Activated T-cell treated with anti-CD3 and anti-CD28 coated beads, Interleukin-2, amount 50 U/mL, for 4 hours (primary cell): ENCODE data around the gene NXPH2. TPM values are rescaled to one million over a fixed set of nuclear protein-coding genes. Genes with fewer than 3 reads are reported as not detected.

ENCODE experiments used
- ATAC-seq, 2 donors: fragments of 200-7000 bp; cut with Tn5 transposase; one replicate each; pipeline ENCODE4 v1.10.0; 2021
- DNase-seq: peaks from one replicate; pipeline ENCODE4 v3.0.0-alpha.2; 2020
- H3K27me3 Mint-ChIP-seq: one replicate; pipeline ENCODE4 v1.8.0; 2021; ENCODE audit warnings: low read depth, mixed read lengths
- H3K36me3 Mint-ChIP-seq: one replicate; pipeline ENCODE4 v1.8.0; 2022; ENCODE audit warnings: mixed read lengths; ENCODE audit not compliant: insufficient read depth
- H3K4me1 Mint-ChIP-seq: one replicate; pipeline ENCODE4 v1.8.0; 2021; ENCODE audit warnings: low read depth, mixed read lengths
- H3K4me3 Mint-ChIP-seq: one replicate; pipeline ENCODE4 v1.8.0; 2021; ENCODE audit warnings: mild to moderate bottlenecking, moderate library complexity, mixed read lengths
- H3K9me3 Mint-ChIP-seq: one replicate; pipeline ENCODE4 v1.8.0; 2021; ENCODE audit warnings: mixed read lengths
- total RNA-seq, 3 donors: library from RNA; stranded (reverse); gene quantifications; one replicate each; pipeline ENCODE4 v1.2.1, GENCODE V29; 2021

The NXPH2 gene
- total RNA-seq, 3 donors from 2014 or later, result not detected

DNA sequence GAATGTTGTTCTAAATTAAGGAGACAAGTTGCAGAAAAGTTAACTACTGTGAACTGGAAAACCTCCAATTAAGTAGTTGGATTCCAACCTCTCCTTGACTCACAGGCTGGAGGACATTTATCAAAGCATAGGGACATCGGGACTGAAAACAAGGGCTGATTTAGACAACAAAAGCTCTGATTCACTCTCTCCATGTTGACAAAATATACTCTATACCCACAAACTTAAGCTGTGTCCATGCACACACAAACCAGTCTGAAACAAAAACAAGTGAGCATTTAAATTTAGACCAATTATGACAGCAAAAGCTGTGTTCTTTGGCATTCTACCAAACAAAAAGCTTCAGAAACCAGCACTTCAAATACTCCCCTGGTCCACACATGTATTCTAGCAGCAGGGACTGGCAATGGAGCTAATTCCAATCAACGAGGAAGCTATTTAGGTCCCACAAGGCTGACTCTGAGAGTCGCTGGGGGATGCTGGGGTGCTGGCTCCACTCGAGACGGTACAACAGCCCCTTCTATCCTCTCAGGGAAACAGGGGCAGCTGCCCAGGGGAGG is 71.4 kb downstream of the NXPH2 start:
- DNase-seq (no peak), ATAC-seq (no peak)
- peaks cover 2% of the 10 kb centered on the region for H3K27me3 Mint-ChIP-seq
- no peak overlapping the region for H3K4me3 Mint-ChIP-seq
- no peaks in the 10 kb centered on the region for H3K36me3 Mint-ChIP-seq
- no peaks in the 10 kb centered on the region for H3K9me3 Mint-ChIP-seq
- H3K4me1 Mint-ChIP-seq, result no peaks in the 10 kb centered on the region

DNA sequence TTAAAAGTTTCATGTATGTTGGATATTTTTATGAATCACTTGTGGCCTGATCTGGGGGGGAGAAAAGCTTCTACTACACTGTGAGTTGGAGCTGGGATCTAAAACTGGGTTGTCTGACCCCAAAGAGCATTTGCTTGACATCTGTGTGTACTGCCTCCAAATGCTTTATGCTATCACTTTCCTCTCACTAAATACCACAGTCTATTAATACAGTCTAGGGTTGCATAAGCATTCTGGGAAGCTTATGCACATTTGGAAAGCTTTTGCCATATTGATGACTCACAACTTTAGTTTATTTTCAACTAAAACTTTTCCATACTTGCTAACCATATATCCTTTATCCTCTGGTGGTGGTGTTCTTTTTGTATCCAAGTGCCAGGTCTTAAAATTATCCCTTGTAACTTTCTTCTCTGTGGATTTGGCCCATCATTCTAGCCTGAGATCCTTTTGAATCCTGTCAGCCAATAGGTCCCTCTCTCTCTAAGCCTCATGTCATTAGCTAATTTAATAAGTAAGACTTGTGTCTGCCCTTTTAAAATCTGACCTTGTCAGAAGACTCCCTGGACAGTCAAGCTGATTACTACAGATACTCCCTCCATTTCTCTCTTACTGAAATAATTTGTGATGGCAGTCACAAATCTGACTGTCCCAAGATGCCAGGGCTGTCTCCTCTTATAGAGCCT is 72.7 kb downstream of the NXPH2 start:
- DNase-seq (no peak), ATAC-seq (no peak)
- Mint-ChIP-seq H3K27me3 (peaks cover 2% of the 10 kb centered on the region), H3K9me3 (no peaks in the 10 kb centered on the region), H3K4me1 (no peaks in the 10 kb centered on the region), H3K4me3 (no peak overlapping the region), H3K36me3 (no peaks in the 10 kb centered on the region)

DNA sequence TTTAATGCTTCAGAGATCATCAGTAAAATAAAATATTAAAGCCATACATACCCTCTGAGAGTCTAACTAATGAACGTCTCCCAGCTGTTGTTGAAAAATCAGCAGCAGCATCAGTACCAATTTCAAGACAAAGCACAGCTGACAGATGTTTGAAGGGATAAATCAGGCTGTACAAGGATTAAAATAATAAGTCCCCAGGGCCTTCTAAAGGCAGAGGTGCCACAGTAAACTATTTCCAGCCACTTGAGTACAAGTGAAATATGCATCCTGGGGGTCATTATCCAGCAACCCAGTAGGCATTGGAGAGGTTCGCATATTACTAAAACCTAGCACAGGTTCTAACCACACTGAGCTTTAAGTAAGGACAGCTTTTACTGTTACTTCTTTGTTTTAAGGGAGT is 76.9 kb downstream of the NXPH2 start:
- Mint-ChIP-seq H3K4me1 (no peaks in the 10 kb centered on the region), H3K4me3 (no peak overlapping the region), H3K36me3 (no peaks in the 10 kb centered on the region), H3K27me3 (no peaks in the 10 kb centered on the region), H3K9me3 (no peaks in the 10 kb centered on the region)
- DNase-seq (no peak), ATAC-seq (no peak)

DNA sequence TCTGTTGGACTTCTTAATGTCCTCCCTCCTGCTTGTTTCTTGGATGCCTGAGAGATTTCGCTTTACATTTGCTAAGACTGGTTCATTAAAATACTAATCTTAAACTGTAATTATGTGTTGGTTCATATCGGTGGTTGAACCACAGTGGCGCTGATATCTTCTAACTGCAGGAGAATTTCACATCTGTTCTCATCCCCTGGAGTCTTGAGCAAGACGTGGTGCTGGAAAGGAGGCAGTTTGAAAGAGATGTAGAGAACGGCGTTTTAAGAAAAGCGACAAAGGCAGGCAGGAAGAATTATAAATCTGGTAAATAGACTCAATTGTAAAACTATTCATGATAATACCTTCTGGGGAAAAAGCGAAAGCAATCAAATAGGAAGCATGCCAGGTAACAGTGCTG is 79.5 kb downstream of the NXPH2 start:
- ATAC-seq (no peak), DNase-seq (no peak)
- no peaks in the 10 kb centered on the region for H3K36me3 Mint-ChIP-seq
- no peak overlapping the region for H3K4me3 Mint-ChIP-seq
- no peaks in the 10 kb centered on the region for H3K9me3 Mint-ChIP-seq
- no peaks in the 10 kb centered on the region for H3K4me1 Mint-ChIP-seq
- H3K27me3 Mint-ChIP-seq, result no peaks in the 10 kb centered on the region

DNA sequence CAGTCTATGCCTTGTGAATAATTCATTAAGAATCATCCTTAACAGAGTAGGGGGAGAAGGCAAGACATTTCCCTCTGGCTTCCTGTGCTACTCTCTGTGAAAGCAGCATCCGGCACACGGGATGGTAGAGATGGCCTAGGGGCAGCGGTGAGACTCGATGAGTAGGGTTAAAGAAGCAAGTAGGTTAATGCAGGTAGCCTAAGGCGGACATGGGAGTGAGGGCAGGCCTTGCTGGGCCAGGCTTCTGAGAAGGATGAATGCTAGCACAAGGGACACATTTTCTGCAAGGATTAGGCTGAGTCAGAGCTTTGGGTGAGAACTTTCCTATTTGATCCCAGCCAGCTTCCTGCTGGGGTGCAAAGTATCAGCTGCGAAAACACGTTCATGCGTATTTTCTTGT is 80.8 kb downstream of the NXPH2 start:
- DNase-seq (no peak), ATAC-seq (no peak)
- Mint-ChIP-seq H3K27me3 (no peaks in the 10 kb centered on the region), H3K9me3 (no peaks in the 10 kb centered on the region), H3K4me1 (no peaks in the 10 kb centered on the region), H3K4me3 (no peak overlapping the region), H3K36me3 (no peaks in the 10 kb centered on the region)

DNA sequence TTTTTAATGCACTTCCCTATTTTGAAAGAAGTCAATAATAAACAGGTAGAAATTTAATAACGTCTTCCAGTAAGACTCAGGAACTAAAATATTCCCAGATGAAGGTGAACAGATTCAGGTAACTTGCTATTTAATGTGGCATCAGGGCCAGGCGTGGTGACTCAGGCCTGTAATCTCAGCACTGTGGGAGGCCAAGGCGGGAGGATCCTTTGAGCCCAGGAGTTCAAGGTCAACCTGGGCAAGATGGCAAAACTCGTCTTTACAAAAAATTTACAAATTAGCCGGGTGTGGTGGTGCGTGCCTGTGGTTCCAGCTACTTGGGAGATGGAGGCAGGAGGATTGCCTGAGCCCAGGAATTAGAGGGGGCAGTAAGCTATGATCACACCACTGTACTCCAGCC is 81.8 kb downstream of the NXPH2 start:
- Mint-ChIP-seq H3K36me3 (no peaks in the 10 kb centered on the region), H3K4me1 (no peaks in the 10 kb centered on the region), H3K4me3 (no peak overlapping the region), H3K27me3 (no peaks in the 10 kb centered on the region), H3K9me3 (no peaks in the 10 kb centered on the region)
- ATAC-seq (no peak), DNase-seq (no peak)

DNA sequence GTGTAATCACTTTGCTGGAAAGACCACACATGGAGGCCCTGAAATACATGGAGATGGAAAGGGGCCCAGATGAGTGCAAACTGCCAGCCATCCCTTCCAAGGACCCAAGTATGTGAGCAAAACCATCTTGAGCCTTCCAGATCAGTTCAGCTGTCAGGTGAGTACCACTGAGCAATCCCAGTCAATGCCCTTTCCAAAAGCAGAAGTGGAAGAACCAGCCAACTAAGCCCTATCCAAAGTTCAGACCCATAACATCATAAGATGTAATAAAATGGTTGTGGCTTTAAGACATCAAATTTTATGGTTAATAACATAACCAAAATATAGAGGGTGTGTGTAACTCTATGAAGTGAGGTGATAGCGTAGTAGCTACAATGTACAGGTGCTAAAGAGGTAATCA is 88.5 kb downstream of the NXPH2 start:
- DNase-seq (no peak), ATAC-seq (no peak)
- H3K27me3 Mint-ChIP-seq, result no peaks in the 10 kb centered on the region
- H3K36me3 Mint-ChIP-seq, result no peaks in the 10 kb centered on the region
- H3K4me1 Mint-ChIP-seq, result peaks cover 4% of the 10 kb centered on the region
- no peaks in the 10 kb centered on the region for H3K9me3 Mint-ChIP-seq
- no peak overlapping the region for H3K4me3 Mint-ChIP-seq

DNA sequence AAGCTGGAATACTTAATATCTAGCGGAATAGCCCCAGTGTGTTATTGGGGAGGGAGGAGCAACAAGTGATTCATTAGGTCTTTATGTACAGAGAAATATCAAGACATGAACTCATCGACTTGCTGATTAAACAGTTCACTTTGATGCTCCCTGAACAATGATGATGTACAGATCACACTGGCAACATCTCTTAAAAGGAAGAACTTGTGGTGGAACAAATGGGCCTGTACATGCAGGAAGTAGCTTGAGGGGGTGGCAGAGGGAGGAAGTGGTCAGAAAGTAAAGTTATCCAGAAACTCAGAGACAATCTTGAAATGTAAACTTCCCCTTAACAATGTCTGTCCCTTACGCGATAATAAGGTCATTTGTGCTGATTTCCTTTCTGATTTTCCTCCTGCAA is 90.5 kb downstream of the NXPH2 start:
- ATAC-seq, result peak; percentile 27 to 38
- Mint-ChIP-seq H3K4me1 (peaks cover 4% of the 10 kb centered on the region), H3K4me3 (no peak overlapping the region), H3K27me3 (no peaks in the 10 kb centered on the region), H3K36me3 (no peaks in the 10 kb centered on the region), H3K9me3 (no peaks in the 10 kb centered on the region)
- DNase-seq, result no peak

DNA sequence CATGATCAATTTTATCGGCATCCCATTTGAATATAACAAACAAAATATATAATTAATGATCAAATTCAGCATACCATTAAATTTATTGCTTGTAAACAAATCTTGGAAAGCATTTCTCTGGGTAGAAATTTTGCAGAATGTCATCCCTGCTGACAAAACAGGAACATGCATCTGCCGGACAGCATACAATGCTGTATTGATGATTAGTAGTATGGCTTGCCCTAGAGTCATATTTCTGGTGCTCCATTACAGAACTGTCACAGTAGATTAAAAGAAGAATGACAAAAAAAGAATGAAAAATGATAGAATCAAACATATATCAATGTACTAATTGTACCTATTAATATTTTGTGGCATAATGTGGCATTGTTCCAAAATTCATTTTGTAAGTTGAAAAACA is 98.0 kb downstream of the NXPH2 start:
- no peaks in the 10 kb centered on the region for H3K36me3 Mint-ChIP-seq
- H3K27me3 Mint-ChIP-seq, result peaks cover 4% of the 10 kb centered on the region
- H3K4me3 Mint-ChIP-seq, result no peak overlapping the region
- ATAC-seq, result no peak
- no peaks in the 10 kb centered on the region for H3K9me3 Mint-ChIP-seq
- no peaks in the 10 kb centered on the region for H3K4me1 Mint-ChIP-seq
- DNase-seq, result no peak

DNA sequence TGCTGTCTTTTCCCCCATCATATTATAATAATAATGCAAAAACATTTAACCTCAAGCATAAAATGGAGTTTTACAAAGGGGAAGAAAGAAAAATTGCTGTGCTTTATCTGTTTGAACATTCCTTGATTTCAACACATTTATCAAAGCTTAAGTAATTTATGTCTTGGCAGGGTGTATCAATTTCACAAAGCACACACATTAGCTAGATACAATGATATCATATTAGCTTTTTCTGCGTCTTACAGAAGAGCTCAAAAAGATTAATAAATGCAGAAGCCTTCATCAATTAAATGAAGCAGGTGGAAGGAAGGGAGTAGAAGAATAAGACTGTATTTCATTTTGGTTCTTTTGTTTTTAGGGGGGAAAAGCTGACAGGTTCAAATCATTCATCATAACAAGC is 103.0 kb downstream of the NXPH2 start:
- Mint-ChIP-seq H3K9me3 (no peaks in the 10 kb centered on the region), H3K4me3 (no peak overlapping the region), H3K36me3 (no peaks in the 10 kb centered on the region), H3K27me3 (no peaks in the 10 kb centered on the region), H3K4me1 (no peaks in the 10 kb centered on the region)
- DNase-seq, result no peak
- ATAC-seq, result no peak

DNA sequence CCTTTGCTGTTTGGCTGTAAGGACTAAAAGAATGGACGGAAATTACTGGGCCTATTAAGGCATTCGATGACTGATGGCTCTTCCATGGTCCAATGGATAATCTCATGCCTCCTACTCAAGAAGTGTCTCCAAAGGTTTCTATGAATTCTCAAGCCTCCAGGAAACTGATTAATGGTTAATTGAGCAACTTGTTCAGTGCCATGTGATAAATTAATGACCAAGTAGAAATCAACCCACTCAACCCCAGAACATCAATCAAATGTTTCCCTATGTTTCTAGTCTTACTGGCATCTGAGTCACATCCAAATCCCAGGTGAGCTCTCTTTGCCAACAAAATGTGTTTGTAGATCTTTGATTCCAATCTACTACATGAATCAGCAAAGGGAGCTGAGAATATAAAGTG is 103.6 kb downstream of the NXPH2 start:
- DNase-seq (no peak), ATAC-seq (no peak)
- Mint-ChIP-seq H3K4me3 (no peak overlapping the region), H3K36me3 (no peaks in the 10 kb centered on the region), H3K9me3 (no peaks in the 10 kb centered on the region), H3K4me1 (no peaks in the 10 kb centered on the region), H3K27me3 (no peaks in the 10 kb centered on the region)

DNA sequence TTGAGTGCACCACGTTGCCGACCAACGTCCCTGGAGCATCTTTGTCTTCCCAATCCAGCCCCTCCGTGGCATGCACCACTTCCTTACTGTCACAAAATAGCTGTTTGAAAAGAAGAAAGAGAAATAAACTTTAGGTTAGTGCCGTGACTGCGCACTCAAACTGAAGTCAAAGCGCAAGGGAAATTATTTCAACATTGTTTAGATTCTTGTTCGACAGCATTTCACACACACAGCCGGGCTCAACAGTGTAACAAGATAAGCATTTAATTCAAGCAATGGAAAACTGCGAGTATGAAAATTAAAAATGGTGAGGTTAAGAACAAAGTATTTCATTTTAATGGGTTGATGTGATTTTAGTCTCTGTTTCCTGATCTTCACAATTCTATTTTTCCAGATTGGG is 108.6 kb downstream of the NXPH2 start:
- H3K36me3 Mint-ChIP-seq, result no peaks in the 10 kb centered on the region
- no peak overlapping the region for H3K4me3 Mint-ChIP-seq
- H3K4me1 Mint-ChIP-seq, result no peaks in the 10 kb centered on the region
- no peaks in the 10 kb centered on the region for H3K9me3 Mint-ChIP-seq
- no peak for DNase-seq
- no peak for ATAC-seq
- H3K27me3 Mint-ChIP-seq, result no peaks in the 10 kb centered on the region

DNA sequence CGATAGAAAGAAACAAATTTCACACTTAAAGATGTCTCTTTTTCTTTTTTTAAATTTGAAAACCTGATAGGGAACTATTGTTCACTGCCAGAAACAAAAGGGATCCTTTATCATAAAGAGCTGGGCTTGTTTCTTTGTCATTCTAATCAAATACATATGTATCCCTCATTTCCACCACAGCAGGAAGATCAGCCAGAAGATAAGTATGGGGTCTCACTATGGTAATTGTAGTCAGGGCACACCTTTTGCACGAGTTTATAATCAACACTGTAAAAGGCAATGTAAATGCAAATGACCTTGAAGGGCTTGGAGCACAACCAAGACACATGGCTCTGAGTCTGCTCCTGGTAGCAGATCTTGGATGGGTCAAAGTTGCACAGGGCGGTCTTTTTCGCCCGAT is 109.5 kb downstream of the NXPH2 start:
- no peak overlapping the region for H3K4me3 Mint-ChIP-seq
- no peaks in the 10 kb centered on the region for H3K9me3 Mint-ChIP-seq
- no peak for ATAC-seq
- H3K4me1 Mint-ChIP-seq, result no peaks in the 10 kb centered on the region
- H3K36me3 Mint-ChIP-seq, result no peaks in the 10 kb centered on the region
- no peaks in the 10 kb centered on the region for H3K27me3 Mint-ChIP-seq
- DNase-seq, result no peak

DNA sequence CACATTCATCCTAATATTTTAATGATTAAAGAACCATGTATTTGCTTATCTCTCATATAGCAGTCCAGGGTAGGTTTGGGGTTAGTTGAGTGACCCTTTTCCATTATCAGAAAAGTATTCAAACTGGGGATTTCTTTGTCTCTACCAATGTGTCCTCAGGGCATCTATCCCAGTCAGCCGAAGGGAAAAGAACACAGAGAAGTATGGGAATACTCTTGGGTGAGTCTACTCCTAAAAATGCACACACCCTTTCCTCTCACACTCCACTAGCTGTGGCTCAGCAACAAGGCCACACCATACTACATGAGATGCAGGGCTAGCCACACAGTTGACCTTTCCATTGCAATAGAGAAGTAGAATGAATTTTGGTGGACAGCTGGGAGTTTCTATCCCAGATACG is 114.3 kb downstream of the NXPH2 start:
- H3K4me1 Mint-ChIP-seq, result no peaks in the 10 kb centered on the region
- no peak overlapping the region for H3K4me3 Mint-ChIP-seq
- H3K27me3 Mint-ChIP-seq, result peaks cover 3% of the 10 kb centered on the region
- no peaks in the 10 kb centered on the region for H3K9me3 Mint-ChIP-seq
- ATAC-seq (no peak), DNase-seq (no peak)
- no peaks in the 10 kb centered on the region for H3K36me3 Mint-ChIP-seq

DNA sequence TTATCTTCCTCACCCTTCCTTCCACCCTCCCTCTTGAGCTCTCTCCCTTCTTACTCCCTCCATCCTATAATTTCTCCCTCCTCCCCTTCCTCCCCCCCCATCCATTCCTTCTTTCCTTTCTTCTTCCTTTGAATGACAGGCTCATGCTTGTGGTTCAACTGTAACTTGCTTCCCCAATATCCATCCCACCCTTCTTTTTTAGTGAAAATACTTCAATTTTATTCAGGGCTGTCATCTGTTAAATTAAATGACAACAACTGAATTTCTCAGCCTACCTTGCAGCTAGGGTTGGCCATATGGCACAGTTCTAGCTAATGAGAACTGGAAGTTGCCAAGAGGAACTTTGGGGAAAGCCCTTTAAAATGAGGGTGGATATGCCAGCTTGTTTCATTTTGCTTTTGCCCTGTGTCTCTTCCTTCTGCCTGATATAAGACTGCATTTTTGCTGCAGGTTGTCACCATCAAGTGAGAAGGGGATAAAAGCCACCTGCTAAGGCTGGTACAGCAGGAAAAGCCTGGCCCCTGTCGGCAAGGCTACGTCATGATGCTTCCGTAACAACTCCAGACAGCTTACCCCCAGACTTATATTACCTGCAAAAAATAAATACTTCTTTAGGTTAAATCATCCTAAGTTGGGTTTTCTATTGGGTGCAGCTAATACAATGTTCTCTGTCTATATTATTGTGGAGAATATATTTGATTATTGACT is 121.8 kb downstream of the NXPH2 start:
- ATAC-seq (no peak), DNase-seq (no peak)
- H3K4me3 Mint-ChIP-seq, result no peak overlapping the region
- no peaks in the 10 kb centered on the region for H3K9me3 Mint-ChIP-seq
- no peaks in the 10 kb centered on the region for H3K4me1 Mint-ChIP-seq
- peaks cover 7% of the 10 kb centered on the region for H3K27me3 Mint-ChIP-seq
- no peaks in the 10 kb centered on the region for H3K36me3 Mint-ChIP-seq
